ENCODE measurements around the gene SERPINB12. TPM values are rescaled to one million over a fixed set of nuclear protein-coding genes. Genes with fewer than 3 reads are reported as not detected.

SERPINB12 gene
- total RNA-seq, 1 experiment from 2014 or later = not detected

DNA sequence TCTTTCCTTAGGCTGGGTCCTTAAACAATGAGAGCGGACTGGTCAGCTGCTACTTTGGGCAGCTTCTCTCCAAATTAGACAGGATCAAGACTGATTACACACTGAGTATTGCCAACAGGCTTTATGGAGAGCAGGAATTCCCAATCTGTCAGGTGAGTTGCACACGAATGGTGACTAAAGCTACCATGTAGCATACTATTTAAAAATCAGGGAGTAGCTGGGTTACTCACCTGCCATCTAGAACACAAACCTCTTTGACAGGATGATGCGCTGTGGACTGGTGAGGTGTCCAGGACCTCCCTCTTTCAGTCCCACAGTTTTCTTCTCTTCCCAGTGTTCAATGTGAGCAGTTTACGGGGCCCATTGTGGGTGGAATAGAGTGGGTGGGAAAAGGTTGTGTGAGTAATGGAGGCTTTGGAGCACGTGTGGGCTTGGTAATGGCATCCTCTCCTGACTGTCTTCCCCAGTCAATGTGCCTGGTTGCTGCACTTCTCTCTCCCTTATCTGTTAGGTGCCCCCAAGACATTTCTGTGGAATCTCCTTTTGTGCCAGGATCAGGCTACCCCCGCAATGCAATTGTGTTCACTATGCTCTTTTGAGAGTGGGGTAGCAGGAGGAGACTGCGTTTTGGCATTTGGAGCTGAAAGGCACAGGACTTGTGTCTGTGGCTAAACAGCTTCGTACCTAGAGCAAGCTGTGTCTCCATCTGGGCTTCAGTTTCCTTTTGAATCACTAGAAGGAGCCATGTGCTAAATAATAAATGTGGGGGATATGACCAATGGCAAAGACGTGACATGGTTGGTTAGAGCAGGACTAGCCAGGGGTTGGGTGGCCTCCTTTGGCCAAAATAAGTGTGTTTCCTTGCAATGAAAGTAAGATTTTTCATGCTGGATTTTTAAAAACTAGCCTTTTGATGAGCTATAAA lies 17.7 kb downstream of the SERPINB12 start:
- no peak overlapping the region for H3K27ac Mint-ChIP-seq (ENCODE audit: unreplicated experiment)
- CTCF ChIA-PET = no interaction called here
- intact Hi-C loops (cut with micrococcal nuclease; ENCODE audit: unreplicated experiment) = no loop called here
- H3K27me3 Mint-ChIP-seq (ENCODE audit: unreplicated experiment) = no peaks in the 10 kb centered on the region
- no TSS peak for BruUV-seq (replicated peaks)
- no peaks in the 10 kb centered on the region for H3K9me3 Mint-ChIP-seq (ENCODE audit: low read depth, unreplicated experiment)
- H3K36me3 Mint-ChIP-seq (ENCODE audit: insufficient read depth, unreplicated experiment) = no peaks in the 10 kb centered on the region
- DNase-seq = no peak
- H3K4me3 Mint-ChIP-seq (ENCODE audit: low read depth, unreplicated experiment) = no peak overlapping the region
- TF ChIP-seq, protein P1, sequence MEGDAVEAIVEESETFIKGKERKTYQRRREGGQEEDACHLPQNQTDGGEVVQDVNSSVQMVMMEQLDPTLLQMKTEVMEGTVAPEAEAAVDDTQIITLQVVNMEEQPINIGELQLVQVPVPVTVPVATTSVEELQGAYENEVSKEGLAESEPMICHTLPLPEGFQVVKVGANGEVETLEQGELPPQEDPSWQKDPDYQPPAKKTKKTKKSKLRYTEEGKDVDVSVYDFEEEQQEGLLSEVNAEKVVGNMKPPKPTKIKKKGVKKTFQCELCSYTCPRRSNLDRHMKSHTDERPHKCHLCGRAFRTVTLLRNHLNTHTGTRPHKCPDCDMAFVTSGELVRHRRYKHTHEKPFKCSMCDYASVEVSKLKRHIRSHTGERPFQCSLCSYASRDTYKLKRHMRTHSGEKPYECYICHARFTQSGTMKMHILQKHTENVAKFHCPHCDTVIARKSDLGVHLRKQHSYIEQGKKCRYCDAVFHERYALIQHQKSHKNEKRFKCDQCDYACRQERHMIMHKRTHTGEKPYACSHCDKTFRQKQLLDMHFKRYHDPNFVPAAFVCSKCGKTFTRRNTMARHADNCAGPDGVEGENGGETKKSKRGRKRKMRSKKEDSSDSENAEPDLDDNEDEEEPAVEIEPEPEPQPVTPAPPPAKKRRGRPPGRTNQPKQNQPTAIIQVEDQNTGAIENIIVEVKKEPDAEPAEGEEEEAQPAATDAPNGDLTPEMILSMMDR (IDR thresholded peaks at IDR 0.05; ENCODE audit: unreplicated experiment) = no peak
- no peaks in the 10 kb centered on the region for H3K4me1 Mint-ChIP-seq (ENCODE audit: low read depth, unreplicated experiment)

DNA sequence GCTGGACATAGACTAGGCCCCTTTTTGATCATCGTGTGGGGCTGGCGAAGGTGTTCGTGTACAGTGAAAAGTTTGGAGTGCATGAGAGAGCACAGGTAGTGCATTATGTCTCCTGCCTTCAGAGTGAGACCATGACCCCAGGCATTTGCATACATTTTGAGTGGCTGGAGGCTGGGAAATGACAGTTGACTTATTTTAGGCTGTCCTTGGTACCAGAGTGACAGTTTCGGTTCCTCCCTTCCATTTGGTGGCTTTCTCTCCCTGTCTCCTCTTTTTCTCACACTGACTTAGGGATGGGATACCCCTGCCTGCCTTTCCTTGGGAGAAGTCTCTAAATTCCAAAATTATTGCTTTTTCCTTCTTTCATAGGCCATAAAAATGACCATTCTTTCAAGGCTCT lies 20.1 kb downstream of the SERPINB12 start:
- no peaks in the 10 kb centered on the region for H3K9me3 Mint-ChIP-seq (ENCODE audit: low read depth, unreplicated experiment)
- no peaks in the 10 kb centered on the region for H3K27me3 Mint-ChIP-seq (ENCODE audit: unreplicated experiment)
- BruUV-seq (replicated peaks) = no TSS peak
- no peaks in the 10 kb centered on the region for H3K36me3 Mint-ChIP-seq (ENCODE audit: insufficient read depth, unreplicated experiment)
- no peak overlapping the region for H3K4me3 Mint-ChIP-seq (ENCODE audit: low read depth, unreplicated experiment)
- DNase-seq = no peak
- H3K4me1 Mint-ChIP-seq (ENCODE audit: low read depth, unreplicated experiment) = no peaks in the 10 kb centered on the region
- TF ChIP-seq, protein P1 (IDR thresholded peaks at IDR 0.05; ENCODE audit: unreplicated experiment) = no peak
- intact Hi-C loops (cut with micrococcal nuclease; ENCODE audit: unreplicated experiment) = no loop called here
- H3K27ac Mint-ChIP-seq (ENCODE audit: unreplicated experiment) = no peak overlapping the region
- CTCF ChIA-PET = no interaction called here

DNA sequence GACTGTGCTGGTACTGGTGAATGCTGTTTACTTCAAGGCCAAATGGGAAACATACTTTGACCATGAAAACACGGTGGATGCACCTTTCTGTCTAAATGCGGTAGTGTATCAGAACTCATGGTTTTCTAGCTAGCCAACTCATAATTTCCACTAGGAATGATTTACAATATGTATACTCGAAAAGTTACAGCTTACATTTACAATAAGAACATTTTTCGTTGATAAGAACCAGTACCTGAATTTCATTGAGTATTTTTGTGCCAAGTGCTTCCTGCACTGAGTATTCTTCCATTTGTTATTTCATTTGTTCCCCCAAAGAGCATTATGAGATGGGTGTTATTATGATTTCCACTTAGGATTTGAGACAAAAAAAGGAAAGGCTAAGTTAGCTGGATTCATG lies 21.9 kb downstream of the SERPINB12 start:
- no peaks in the 10 kb centered on the region for H3K4me1 Mint-ChIP-seq (ENCODE audit: low read depth, unreplicated experiment)

DNA sequence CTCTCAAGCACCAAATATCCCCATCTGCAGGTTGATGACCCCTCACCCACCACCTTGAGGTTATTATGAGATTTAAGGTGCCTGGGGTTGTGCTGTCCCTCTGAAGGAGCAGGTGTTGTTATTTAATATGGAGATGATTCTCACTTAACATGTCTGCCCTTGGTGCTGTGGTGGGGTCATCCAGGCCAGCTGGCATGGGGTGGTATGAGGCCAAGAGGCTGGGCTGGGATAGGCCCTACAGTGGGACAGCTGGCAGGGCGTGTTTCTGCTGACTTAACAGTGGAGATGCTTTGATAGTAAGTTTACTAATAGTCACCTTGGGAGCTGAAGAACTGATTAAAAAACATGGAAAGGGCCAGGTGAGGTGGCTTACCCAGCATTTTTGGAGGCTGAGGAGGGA lies 22.4 kb downstream of the SERPINB12 start:
- H3K27ac Mint-ChIP-seq (ENCODE audit: unreplicated experiment) = no peak overlapping the region
- CTCF ChIA-PET = no interaction called here
- no peak overlapping the region for H3K4me3 Mint-ChIP-seq (ENCODE audit: low read depth, unreplicated experiment)
- intact Hi-C loops (cut with micrococcal nuclease; ENCODE audit: unreplicated experiment) = no loop called here
- H3K4me1 Mint-ChIP-seq (ENCODE audit: low read depth, unreplicated experiment) = no peaks in the 10 kb centered on the region
- TF ChIP-seq, protein P1 (IDR thresholded peaks at IDR 0.05; ENCODE audit: unreplicated experiment) = no peak
- no peaks in the 10 kb centered on the region for H3K9me3 Mint-ChIP-seq (ENCODE audit: low read depth, unreplicated experiment)
- H3K36me3 Mint-ChIP-seq (ENCODE audit: insufficient read depth, unreplicated experiment) = no peaks in the 10 kb centered on the region
- no peaks in the 10 kb centered on the region for H3K27me3 Mint-ChIP-seq (ENCODE audit: unreplicated experiment)
- no TSS peak for BruUV-seq (replicated peaks)
- no peak for DNase-seq

More for the DNA sequence above, 21.9 kb downstream of the SERPINB12 start:
- Mint-ChIP-seq H3K27me3 (ENCODE audit: unreplicated experiment) (no peaks in the 10 kb centered on the region), H3K27ac (ENCODE audit: unreplicated experiment) (no peak overlapping the region), H3K9me3 (ENCODE audit: low read depth, unreplicated experiment) (no peaks in the 10 kb centered on the region), H3K36me3 (ENCODE audit: insufficient read depth, unreplicated experiment) (no peaks in the 10 kb centered on the region), H3K4me3 (ENCODE audit: low read depth, unreplicated experiment) (no peak overlapping the region)
- DNase-seq = no peak
- BruUV-seq (replicated peaks) = no TSS peak
- CTCF ChIA-PET = no interaction called here
- intact Hi-C loops (cut with micrococcal nuclease; ENCODE audit: unreplicated experiment) = no loop called here
- TF ChIP-seq, protein P1 (IDR thresholded peaks at IDR 0.05; ENCODE audit: unreplicated experiment) = no peak
